Measurements from ENCODE around the gene NEIL3.

NEIL3 gene

DNA sequence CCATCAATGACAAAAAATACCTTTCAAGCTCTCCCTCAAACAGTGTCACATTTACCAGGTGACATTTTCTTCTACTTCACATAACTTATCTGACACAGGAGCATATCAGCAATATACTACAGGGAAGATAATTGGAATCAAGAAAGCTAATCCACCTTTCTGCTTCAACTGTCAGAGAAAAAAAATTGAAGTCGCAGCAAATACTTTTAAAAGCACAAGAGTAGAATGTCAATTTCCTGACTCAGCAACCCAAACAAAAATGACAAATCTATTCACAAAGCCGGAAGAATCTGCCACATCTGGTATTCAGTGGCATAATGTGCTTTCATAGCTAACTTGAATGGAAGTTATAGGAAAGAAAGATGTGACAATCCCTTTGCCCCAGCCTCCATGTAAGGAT lies 95.8 kb downstream of the NEIL3 start:
- DNase-seq (ENCODE audit: extremely low spot score, insufficient read length, low read depth) (no peak), FAIRE-seq (no peak)

DNA sequence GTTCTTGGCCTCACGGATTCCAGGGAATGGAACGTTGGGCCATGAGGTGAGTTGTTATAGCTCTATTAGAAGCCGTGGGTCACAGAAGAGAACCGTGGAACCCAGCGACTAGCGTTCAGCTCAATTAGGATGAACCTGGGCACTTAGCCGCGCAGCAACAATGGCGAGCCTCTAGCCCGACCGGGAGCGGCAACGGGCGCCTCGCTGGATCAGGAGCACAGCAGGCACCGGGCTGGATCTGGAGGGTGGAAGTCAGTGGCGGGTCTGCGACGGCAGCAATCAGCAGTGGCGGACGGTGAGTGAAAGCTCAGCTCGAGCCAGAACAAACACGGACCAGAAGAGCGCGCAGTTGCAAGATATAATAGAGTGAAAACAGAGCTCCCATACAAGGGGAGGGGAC lies 98.3 kb downstream of the NEIL3 start:
- no peak for DNase-seq (ENCODE audit: extremely low spot score, insufficient read length, low read depth)
- no peak for FAIRE-seq

DNA sequence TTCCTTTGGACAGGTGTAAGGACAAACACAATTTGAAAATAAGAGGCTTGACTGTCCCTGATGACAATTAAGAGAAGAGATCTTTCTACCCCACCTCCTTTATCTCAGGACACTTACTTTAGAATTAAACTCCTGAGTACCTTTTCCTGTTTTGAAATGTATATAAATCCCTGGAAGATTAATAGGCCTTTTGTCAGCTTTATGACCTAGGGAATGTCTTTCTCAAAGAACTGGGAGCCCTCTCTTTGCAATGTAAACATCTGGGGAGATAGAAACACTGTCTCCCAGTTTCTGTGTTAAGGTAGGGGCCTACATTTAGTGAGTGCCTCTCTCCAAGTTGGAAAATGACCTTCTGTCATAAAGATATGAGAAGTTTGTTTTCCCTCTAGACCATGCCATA lies 100.9 kb downstream of the NEIL3 start:
- no peak for DNase-seq (ENCODE audit: extremely low spot score, insufficient read length, low read depth)
- FAIRE-seq, result no peak

DNA sequence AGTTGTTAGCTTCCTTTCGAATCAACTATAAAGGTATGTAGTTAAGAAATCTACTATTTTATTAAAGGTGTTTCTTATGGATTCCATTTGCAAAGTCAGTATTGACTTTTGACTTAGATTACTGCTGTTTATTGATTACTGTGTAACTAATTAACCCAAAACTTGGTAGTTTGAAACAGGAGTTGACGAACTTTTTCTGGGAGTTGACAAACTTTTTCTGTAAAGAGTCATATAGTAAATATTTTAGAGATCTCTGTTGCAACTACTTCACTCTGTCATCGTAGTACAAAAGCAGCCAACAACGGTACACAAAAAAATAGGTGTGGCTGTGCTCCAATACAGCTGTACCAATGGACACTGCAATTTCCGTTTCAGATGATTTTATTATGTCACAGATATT lies 102.3 kb downstream of the NEIL3 start:
- no peak for FAIRE-seq
- DNase-seq (ENCODE audit: extremely low spot score, insufficient read length, low read depth), result no peak

All from GM18507 (cell line).